Measurements from ENCODE around the gene OR52K2.

OR52K2 gene

GRCh38 chr11:4493480-4493818 is 44.4 kb downstream of the OR52K2 start:
- Histone ChIP-seq H3K9me3 (no peaks in the 10 kb centered on the region; the same call in 1 of the 2 replicates), H3K4me1 (no peaks in the 10 kb centered on the region), H3K27me3 (ENCODE audit: low read depth) (peaks cover 7% of the 10 kb centered on the region), H3K4me3 (no peak overlapping the region), H3K36me3 (replicated peaks) (no peaks in the 10 kb centered on the region)
- in situ Hi-C loops (cut with MboI; ENCODE audit: low sequenced_read_pairs), result loop anchor here (5.0 kb wide), 1 partner anchor 311 kb away; no protein-coding TSS in a partner anchor
- DNase-seq (ENCODE audit: low spot score in 2 of 2), result no peak

GRCh38 chr11:4495487-4495886 is 46.4 kb downstream of the OR52K2 start:
- DNase-seq (ENCODE audit: low spot score in 2 of 2), result no peak
- in situ Hi-C loops (cut with MboI; ENCODE audit: low sequenced_read_pairs), result no loop called here
- H3K36me3 ChIP-seq (replicated peaks), result no peaks in the 10 kb centered on the region
- H3K9me3 ChIP-seq, result no peaks in the 10 kb centered on the region; the same call in 1 of the 2 replicates
- H3K4me1 ChIP-seq, result no peaks in the 10 kb centered on the region
- H3K4me3 ChIP-seq, result no peak overlapping the region
- H3K27me3 ChIP-seq (ENCODE audit: low read depth), result peaks cover 8% of the 10 kb centered on the region

- Histone ChIP-seq H3K4me3 (no peak overlapping the region), H3K36me3 (replicated peaks) (no peaks in the 10 kb centered on the region), H3K4me1 (no peaks in the 10 kb centered on the region), H3K9me3 (no peaks in the 10 kb centered on the region; the same call in 1 of the 2 replicates), H3K27me3 (ENCODE audit: low read depth) (peaks cover 8% of the 10 kb centered on the region)
- no peak for DNase-seq (ENCODE audit: low spot score in 2 of 2)
- in situ Hi-C loops (cut with MboI; ENCODE audit: low sequenced_read_pairs), result no loop called here
Observed at GRCh38 chr11:4495986-4496385, 46.9 kb downstream of the OR52K2 start.

GRCh38 chr11:4496557-4497248 is 47.6 kb downstream of the OR52K2 start:
- DNase-seq (ENCODE audit: low spot score in 2 of 2), result no peak
- in situ Hi-C loops (cut with MboI; ENCODE audit: low sequenced_read_pairs), result no loop called here
- H3K36me3 ChIP-seq (replicated peaks), result no peaks in the 10 kb centered on the region
- no peak overlapping the region for H3K4me3 ChIP-seq
- peaks cover 8% of the 10 kb centered on the region for H3K27me3 ChIP-seq (ENCODE audit: low read depth)
- no peaks in the 10 kb centered on the region; the same call in 1 of the 2 replicates for H3K9me3 ChIP-seq
- no peaks in the 10 kb centered on the region for H3K4me1 ChIP-seq
